ENCODE data around the gene COPG2.

The COPG2 gene

GRCh38 chr7:130476297-130477150 is 192.0 kb downstream of the COPG2 start:
- DNase-seq (ENCODE audit: low read depth in 4 of 4, low spot score in 1 of 4) = no peak

GRCh38 chr7:130475776-130476175 is 192.8 kb downstream of the COPG2 start:
- no peak for DNase-seq (ENCODE audit: low read depth in 4 of 4, low spot score in 1 of 4)

GRCh38 chr7:130473876-130474275 is 194.7 kb downstream of the COPG2 start:
- DNase-seq (ENCODE audit: low read depth in 4 of 4, low spot score in 1 of 4) = no peak

DNA sequence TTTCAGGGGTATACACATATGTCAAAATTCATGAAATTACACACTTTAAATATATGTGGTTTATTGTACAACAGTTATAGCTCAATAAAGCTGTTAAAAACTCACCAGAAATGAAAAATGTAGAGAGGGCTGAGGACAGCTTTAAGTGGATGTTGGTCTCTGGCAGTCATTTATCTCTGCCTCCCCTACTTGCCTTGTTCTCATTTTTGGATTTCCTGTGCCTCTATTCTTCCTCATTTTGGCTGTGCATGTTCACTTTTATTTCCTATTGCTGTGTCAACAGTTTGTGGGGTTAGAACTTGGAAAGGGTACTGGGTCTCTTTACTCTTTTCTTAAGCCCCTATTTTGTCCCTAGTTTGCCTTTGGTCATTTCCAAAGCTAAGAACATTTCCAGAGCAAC is 195.3 kb downstream of the COPG2 start:
- DNase-seq (ENCODE audit: low read depth in 4 of 4, low spot score in 1 of 4) = no peak

DNA sequence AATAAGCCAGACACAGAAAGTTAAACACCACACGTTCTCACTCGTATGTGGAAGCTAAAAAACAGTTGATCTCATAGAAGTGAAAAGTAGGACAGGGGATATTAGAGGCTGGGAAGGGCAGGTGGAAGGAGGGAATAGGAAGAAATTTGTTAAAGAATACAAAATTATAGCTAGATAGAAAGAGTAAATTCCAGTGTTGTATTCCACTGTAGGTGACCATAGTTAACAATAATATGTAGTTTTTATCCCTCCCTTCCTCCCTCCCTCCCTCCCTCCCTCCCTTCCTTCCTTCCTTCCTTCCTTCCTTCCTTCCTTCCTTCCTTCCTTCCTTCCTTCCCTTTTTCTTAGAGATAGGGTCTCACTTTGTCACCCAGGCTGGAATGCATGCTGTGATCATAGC is 196.6 kb downstream of the COPG2 start:
- DNase-seq (ENCODE audit: low read depth in 4 of 4, low spot score in 1 of 4) = no peak

- DNase-seq (ENCODE audit: low read depth in 4 of 4, low spot score in 1 of 4) = no peak
Observed at GRCh38 chr7:130468612-130469011, 199.9 kb downstream of the COPG2 start.

GRCh38 chr7:130463553-130464434 is 204.8 kb downstream of the COPG2 start:
- no peak for DNase-seq (ENCODE audit: low read depth in 4 of 4, low spot score in 1 of 4)

GRCh38 chr7:130461272-130461671 is 207.3 kb downstream of the COPG2 start:
- DNase-seq (ENCODE audit: low read depth in 4 of 4, low spot score in 1 of 4) = no peak

GRCh38 chr7:130458257-130458656 is 210.3 kb downstream of the COPG2 start:
- no peak for DNase-seq (ENCODE audit: low read depth in 4 of 4, low spot score in 1 of 4)
